Measurements from ENCODE around the gene BICRA.
A peak's percentile ranks its signal among the peaks of the same experiment; 100 is the strongest.

BICRA gene

GRCh38 chr19:47730910-47731309, 122.0 kb downstream of the BICRA start:
- DNase-seq: no peak
- Histone ChIP-seq H3K4me3 (no peak overlapping the region), H3K27ac (peak overlapping the region; percentile 91), H3K9me3 (no peaks in the 10 kb centered on the region), H3K36me3 (peaks cover 44 to 68% (median 57%) of the 10 kb centered on the region in 3 donors), H3K27me3 (no peaks in the 10 kb centered on the region), H3K4me1 (peaks cover 0 to 61% (median 38%) of the 10 kb centered on the region in 4 donors)
- no peak for TF ChIP-seq CTCF (IDR thresholded peaks at IDR 0.05)
- intact Hi-C loops (cut with DNase I; ENCODE audit: low total_unique reads): no loop called here

GRCh38 chr19:47735131-47735530, 126.2 kb downstream of the BICRA start:
- Histone ChIP-seq H3K9me3 (no peaks in the 10 kb centered on the region), H3K27me3 (no peaks in the 10 kb centered on the region), H3K4me3 (no peak overlapping the region), H3K36me3 (peaks cover 56 to 86% (median 67%) of the 10 kb centered on the region in 3 donors), H3K27ac (peak overlapping the region; percentile 12 to 36), H3K4me1 (peaks cover 0 to 19% (median 5%) of the 10 kb centered on the region in 4 donors)
- no peak for DNase-seq
- no peak for TF ChIP-seq CTCF (IDR thresholded peaks at IDR 0.05)
- intact Hi-C loops (cut with DNase I; ENCODE audit: low total_unique reads): loop anchor here (5.0 kb wide), 1 partner anchor 1807 kb away; no protein-coding TSS in a partner anchor

- no peaks in the 10 kb centered on the region for H3K9me3 ChIP-seq
- H3K36me3 ChIP-seq: peaks cover 50 to 59% (median 53%) of the 10 kb centered on the region in 3 donors
- peaks cover 4 to 31% (median 21%) of the 10 kb centered on the region in 4 donors for H3K4me1 ChIP-seq
- intact Hi-C loops (cut with DNase I; ENCODE audit: low total_unique reads): no loop called here
- TF ChIP-seq CTCF (IDR thresholded peaks at IDR 0.05): no peak
- no peaks in the 10 kb centered on the region for H3K27me3 ChIP-seq
- no peak overlapping the region for H3K4me3 ChIP-seq
- peak overlapping the region; percentile 94 to 98 for H3K27ac ChIP-seq
- DNase-seq: peak in 1 of 2 donors; percentile 75
These were observed 132.1 kb downstream of the BICRA start for GRCh38 chr19:47740866-47741519.

DNA sequence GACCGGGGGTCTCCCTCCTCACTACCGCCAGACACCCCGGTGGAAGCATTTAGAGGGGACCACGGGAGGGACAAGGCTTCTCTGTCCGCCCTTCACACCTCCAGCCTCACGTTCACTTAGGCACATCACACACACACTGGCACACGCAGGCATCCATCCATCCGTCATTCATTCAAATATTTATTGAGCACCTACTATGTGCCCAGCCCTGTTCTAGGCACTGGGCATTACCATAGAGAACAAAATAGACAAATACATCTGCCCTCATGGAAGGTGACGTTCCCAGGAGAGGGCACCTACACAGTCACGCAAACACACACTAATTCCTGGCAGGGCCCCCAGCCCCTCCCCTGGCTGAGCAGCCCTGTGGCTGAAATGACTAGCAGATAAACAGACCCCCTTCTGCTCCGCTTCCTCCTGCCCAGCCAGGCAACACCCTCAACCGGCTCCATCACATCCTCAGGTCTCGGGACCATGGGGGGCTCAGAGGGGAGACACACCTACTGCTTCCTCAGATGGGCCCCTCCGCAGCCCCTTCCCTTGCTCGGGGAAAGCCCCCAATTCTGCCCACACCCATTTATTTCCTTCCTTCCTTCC, 132.7 kb downstream of the BICRA start:
- Histone ChIP-seq H3K27me3 (no peaks in the 10 kb centered on the region), H3K36me3 (peaks cover 44 to 55% (median 46%) of the 10 kb centered on the region in 3 donors), H3K9me3 (no peaks in the 10 kb centered on the region), H3K4me1 (peaks cover 4 to 38% (median 27%) of the 10 kb centered on the region in 4 donors), H3K27ac (peak overlapping the region; percentile 94 to 98), H3K4me3 (no peak overlapping the region)
- TF ChIP-seq CTCF (IDR thresholded peaks at IDR 0.05): no peak
- intact Hi-C loops (cut with DNase I; ENCODE audit: low total_unique reads): no loop called here
- DNase-seq: no peak

- peaks cover 4 to 45% (median 30%) of the 10 kb centered on the region in 4 donors for H3K4me1 ChIP-seq
- peak in 1 of 2 donors; percentile 75 for DNase-seq
- peak overlapping the region; percentile 34 to 47 for H3K4me3 ChIP-seq
- no peaks in the 10 kb centered on the region for H3K27me3 ChIP-seq
- peaks cover 39 to 54% (median 42%) of the 10 kb centered on the region in 3 donors for H3K36me3 ChIP-seq
- TF ChIP-seq CTCF (IDR thresholded peaks at IDR 0.05): no peak
- H3K27ac ChIP-seq: peak overlapping the region; percentile 94 to 98
- intact Hi-C loops (cut with DNase I; ENCODE audit: low total_unique reads): loop anchor here (1.0 kb wide), 1 partner anchor 29 kb away; the partner anchor contains the start of gene EHD2
- H3K9me3 ChIP-seq: no peaks in the 10 kb centered on the region
These were observed 133.7 kb downstream of the BICRA start for GRCh38 chr19:47742634-47743033.
